ENCODE data around the gene TOR4A.
A peak's percentile ranks its signal among the peaks of the same experiment; 100 is the strongest.

The TOR4A gene

GRCh38 chr9:137234055-137234697, 43.4 kb upstream of the TOR4A start:
- ChIA-PET CTCF (interaction anchor here (1.0 to 8.1 kb wide), 3 partner anchors 9 to 57 kb away, joined by 3 to 139 read pairs (median 6); partner anchors contain the start of genes CYSRT1, RNF208 and RNF224), POLR2A (interaction anchor here (1.0 kb wide), 1 partner anchor 11 kb away, joined by 3 read pairs; no protein-coding TSS in a partner anchor)
- no peak for TF ChIP-seq CTCF (IDR thresholded peaks at IDR 0.05; ENCODE audit: insufficient read depth, low read length, missing control alignments)
- no peak for DNase-seq (ENCODE audit: low read depth, low spot score)
- H3K4me3 ChIP-seq (ENCODE audit: low read depth, low read length), result no peak overlapping the region

GRCh38 chr9:137234758-137235423, 42.6 kb upstream of the TOR4A start:
- no peak for DNase-seq (ENCODE audit: low read depth, low spot score)
- ChIA-PET CTCF (interaction anchor here (0.7 to 8.1 kb wide), 5 partner anchors 10 to 58 kb away, joined by 3 to 139 read pairs (median 4); partner anchors contain the start of genes CYSRT1, NDOR1, RNF208 and RNF224), POLR2A (interaction anchor here (1.0 kb wide), 1 partner anchor 12 kb away, joined by 3 read pairs; no protein-coding TSS in a partner anchor)
- no peak overlapping the region for H3K4me3 ChIP-seq (ENCODE audit: low read depth, low read length)
- TF ChIP-seq CTCF (IDR thresholded peaks at IDR 0.05; ENCODE audit: insufficient read depth, low read length, missing control alignments), result no peak

- no peak for DNase-seq (ENCODE audit: low read depth, low spot score)
- ChIA-PET CTCF (interaction anchor here (0.6 to 8.1 kb wide), 30 partner anchors 10 to 447 kb away, joined by 3 to 139 read pairs (median 6); partner anchors contain the start of genes CYSRT1, DPP7, MAN1B1 and NDOR1), POLR2A (interaction anchor here (1.0 kb wide), 1 partner anchor 12 kb away, joined by 3 read pairs; no protein-coding TSS in a partner anchor)
- no peak overlapping the region for H3K4me3 ChIP-seq (ENCODE audit: low read depth, low read length)
- TF ChIP-seq CTCF (IDR thresholded peaks at IDR 0.05; ENCODE audit: insufficient read depth, low read length, missing control alignments), result no peak
Measured at GRCh38 chr9:137235424-137236237, 41.9 kb upstream of the TOR4A start.

GRCh38 chr9:137236238-137236935, 41.1 kb upstream of the TOR4A start:
- POLR2A ChIA-PET, result interaction anchor here (1.0 kb wide), 1 partner anchor 13 kb away, joined by 3 read pairs; no protein-coding TSS in a partner anchor
- no peak for DNase-seq (ENCODE audit: low read depth, low spot score)
- H3K4me3 ChIP-seq (ENCODE audit: low read depth, low read length), result no peak overlapping the region
- peak; percentile 98 for TF ChIP-seq CTCF (IDR thresholded peaks at IDR 0.05; ENCODE audit: insufficient read depth, low read length, missing control alignments)
- CTCF ChIA-PET, result interaction anchor here (0.6 to 8.1 kb wide), 59 partner anchors 9 to 449 kb away, joined by 3 to 139 read pairs (median 4); partner anchors contain the start of genes CYSRT1, DPP7, EXD3 and LRRC26

GRCh38 chr9:137236936-137237421, 40.5 kb upstream of the TOR4A start:
- CTCF ChIA-PET, result interaction anchor here (0.6 to 8.1 kb wide), 59 partner anchors 8 to 450 kb away, joined by 3 to 139 read pairs (median 4); partner anchors contain the start of genes CYSRT1, DPP7, EXD3 and LRRC26
- H3K4me3 ChIP-seq (ENCODE audit: low read depth, low read length), result no peak overlapping the region
- no peak for TF ChIP-seq CTCF (IDR thresholded peaks at IDR 0.05; ENCODE audit: insufficient read depth, low read length, missing control alignments)
- POLR2A ChIA-PET, result interaction anchor here (1.0 kb wide), 1 partner anchor 14 kb away, joined by 3 read pairs; no protein-coding TSS in a partner anchor
- no peak for DNase-seq (ENCODE audit: low read depth, low spot score)
